WI38 (cell line): ENCODE results near the gene ZNF518B.

Source experiments
- H3K4me3 ChIP-seq: 2 replicates; pipeline ENCODE4 v1.5.1; 2011; ENCODE audit warnings: low read depth, mild to moderate bottlenecking, control low read depth, low read length
- TF ChIP-seq, protein P1 (sequence below): IDR thresholded peaks from 2 replicates; pipeline ENCODE4 v1.5.1; 2012; ENCODE audit warnings: low read depth, mild to moderate bottlenecking, control low read depth, low read length

The ZNF518B gene

GRCh38 chr4:10495651-10496050 lies 38.4 kb upstream of the ZNF518B start:
- TF ChIP-seq, protein P1, sequence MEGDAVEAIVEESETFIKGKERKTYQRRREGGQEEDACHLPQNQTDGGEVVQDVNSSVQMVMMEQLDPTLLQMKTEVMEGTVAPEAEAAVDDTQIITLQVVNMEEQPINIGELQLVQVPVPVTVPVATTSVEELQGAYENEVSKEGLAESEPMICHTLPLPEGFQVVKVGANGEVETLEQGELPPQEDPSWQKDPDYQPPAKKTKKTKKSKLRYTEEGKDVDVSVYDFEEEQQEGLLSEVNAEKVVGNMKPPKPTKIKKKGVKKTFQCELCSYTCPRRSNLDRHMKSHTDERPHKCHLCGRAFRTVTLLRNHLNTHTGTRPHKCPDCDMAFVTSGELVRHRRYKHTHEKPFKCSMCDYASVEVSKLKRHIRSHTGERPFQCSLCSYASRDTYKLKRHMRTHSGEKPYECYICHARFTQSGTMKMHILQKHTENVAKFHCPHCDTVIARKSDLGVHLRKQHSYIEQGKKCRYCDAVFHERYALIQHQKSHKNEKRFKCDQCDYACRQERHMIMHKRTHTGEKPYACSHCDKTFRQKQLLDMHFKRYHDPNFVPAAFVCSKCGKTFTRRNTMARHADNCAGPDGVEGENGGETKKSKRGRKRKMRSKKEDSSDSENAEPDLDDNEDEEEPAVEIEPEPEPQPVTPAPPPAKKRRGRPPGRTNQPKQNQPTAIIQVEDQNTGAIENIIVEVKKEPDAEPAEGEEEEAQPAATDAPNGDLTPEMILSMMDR = no peak

DNA sequence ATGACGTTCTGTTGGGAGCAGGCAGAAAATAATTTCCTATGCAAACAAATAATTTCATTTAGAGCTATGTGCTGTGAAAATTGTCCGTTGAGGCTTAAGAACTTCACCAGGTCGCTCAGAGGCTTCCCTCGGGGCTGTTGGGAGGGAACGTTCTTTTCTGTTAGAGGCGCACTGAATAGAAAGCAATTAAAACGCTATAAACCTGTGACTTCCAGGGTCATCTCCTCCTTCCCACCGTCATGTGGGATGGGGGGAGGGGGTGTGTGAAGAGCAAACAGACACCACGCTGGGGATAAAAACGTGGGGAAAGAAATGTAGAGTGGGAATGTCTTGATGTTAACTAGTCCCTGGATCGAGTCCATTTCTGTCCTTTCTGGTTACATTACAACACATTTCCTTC lies 35.2 kb upstream of the ZNF518B start:
- H3K4me3 ChIP-seq = no peak overlapping the region
- TF ChIP-seq, protein P1 = no peak

More at GRCh38 chr4:10495651-10496050, 38.4 kb upstream of the ZNF518B start:
- H3K4me3 ChIP-seq = no peak overlapping the region

- TF ChIP-seq, protein P1 = no peak
Observed at GRCh38 chr4:10491401-10491800, 34.2 kb upstream of the ZNF518B start.

DNA sequence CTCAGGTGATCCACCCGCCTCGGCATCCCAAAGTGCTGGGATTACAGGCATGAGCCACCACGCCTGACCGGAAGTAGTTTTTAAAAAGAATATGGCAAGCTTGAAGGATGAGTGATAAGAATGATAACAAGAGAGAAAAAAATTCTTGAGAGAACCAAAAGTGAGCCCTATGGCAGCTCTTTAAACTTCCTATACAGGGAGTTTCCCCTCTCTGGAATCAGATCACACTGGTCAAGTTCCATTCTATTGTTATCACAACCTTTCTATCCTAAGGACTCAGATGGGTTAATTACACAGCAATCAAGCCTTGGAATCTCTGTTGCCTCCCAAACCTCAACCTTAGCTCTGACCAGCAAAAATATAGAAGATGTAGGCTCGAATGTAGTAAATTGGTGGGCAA lies 33.8 kb upstream of the ZNF518B start:
- H3K4me3 ChIP-seq = no peak overlapping the region
- TF ChIP-seq, protein P1 = no peak

More at GRCh38 chr4:10491401-10491800, 34.2 kb upstream of the ZNF518B start:
- no peak overlapping the region for H3K4me3 ChIP-seq

- H3K4me3 ChIP-seq = no peak overlapping the region
- TF ChIP-seq, protein P1 = no peak
Observed at GRCh38 chr4:10482913-10483312, 25.7 kb upstream of the ZNF518B start.

DNA sequence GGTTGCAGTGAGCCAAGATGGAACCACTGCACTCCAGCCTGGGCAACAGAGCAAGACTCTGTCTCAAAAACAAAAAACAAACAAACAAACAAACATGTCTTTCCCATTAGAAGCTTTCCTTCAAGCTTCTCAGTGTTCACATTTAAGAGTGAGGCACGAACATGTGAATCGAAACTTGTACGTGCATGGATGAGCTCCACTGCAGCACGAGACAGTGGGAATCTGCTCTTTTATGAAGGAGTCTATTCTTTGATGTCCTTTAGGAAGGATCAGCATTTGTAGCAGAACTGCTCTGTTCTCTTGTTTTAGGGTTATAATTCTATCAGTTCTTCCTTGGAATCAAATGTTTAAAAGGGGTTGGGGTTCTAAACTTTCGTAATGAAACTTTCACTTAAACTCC lies 23.4 kb upstream of the ZNF518B start:
- H3K4me3 ChIP-seq = no peak overlapping the region
- TF ChIP-seq, protein P1 = no peak

DNA sequence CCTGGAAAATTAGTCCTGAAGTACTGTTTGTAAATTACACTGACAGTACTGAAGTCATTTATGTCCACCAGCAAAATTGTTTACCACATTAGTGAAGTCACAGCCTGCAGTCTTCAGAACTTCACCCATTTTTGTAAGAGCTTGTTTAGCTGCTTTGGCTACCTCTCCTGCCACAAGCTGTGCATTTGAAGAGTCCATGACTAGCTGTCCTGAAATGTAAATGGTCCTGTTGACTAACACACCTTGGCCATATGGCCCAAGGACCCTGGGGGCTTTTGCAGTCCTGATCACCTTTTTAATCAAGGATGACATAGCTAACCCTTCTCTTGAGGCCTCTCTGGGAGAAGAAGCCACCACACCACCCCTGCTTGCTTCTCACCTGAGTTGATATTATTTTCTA lies 21.4 kb upstream of the ZNF518B start:
- no peak overlapping the region for H3K4me3 ChIP-seq
- TF ChIP-seq, protein P1 = no peak
